BLaER1 (cell line): ENCODE measurements around the gene BPIFB6.

Experiments
- H3K27ac ChIP-seq: shearing (Covaris generic); formaldehyde crosslinking; 2 replicates; pipeline ENCODE4 v1.8.1; 2022
- H3K27me3 ChIP-seq: shearing (Covaris generic); formaldehyde crosslinking; 2 replicates; pipeline ENCODE4 v1.8.1; 2022
- H3K36me3 ChIP-seq: shearing (Covaris generic); formaldehyde crosslinking; 2 replicates; pipeline ENCODE4 v1.8.1; 2022
- H3K4me1 ChIP-seq: shearing (Covaris generic); formaldehyde crosslinking; 2 replicates; pipeline ENCODE4 v1.8.1; 2022
- H3K4me2 ChIP-seq: shearing (Covaris generic); formaldehyde crosslinking; 2 replicates; pipeline ENCODE4 v1.8.1; 2022
- H3K4me3 ChIP-seq: shearing (Covaris generic); formaldehyde crosslinking; 2 replicates; pipeline ENCODE4 v1.8.1; 2022
- H3K9ac ChIP-seq: shearing (Covaris generic); formaldehyde crosslinking; 2 replicates; pipeline ENCODE4 v1.8.1; 2022
- H3K9me3 ChIP-seq: shearing (Covaris generic); formaldehyde crosslinking; 2 replicates; pipeline ENCODE4 v1.8.1; 2022
- H4K20me1 ChIP-seq: shearing (Covaris generic); formaldehyde crosslinking; 2 replicates; pipeline ENCODE4 v1.8.1; 2022
- Cebpa-rat ChIP-seq: shearing (Covaris generic); IDR thresholded peaks from 2 replicates; pipeline ENCODE4 v1.8.1; 2022

BPIFB6 gene

DNA sequence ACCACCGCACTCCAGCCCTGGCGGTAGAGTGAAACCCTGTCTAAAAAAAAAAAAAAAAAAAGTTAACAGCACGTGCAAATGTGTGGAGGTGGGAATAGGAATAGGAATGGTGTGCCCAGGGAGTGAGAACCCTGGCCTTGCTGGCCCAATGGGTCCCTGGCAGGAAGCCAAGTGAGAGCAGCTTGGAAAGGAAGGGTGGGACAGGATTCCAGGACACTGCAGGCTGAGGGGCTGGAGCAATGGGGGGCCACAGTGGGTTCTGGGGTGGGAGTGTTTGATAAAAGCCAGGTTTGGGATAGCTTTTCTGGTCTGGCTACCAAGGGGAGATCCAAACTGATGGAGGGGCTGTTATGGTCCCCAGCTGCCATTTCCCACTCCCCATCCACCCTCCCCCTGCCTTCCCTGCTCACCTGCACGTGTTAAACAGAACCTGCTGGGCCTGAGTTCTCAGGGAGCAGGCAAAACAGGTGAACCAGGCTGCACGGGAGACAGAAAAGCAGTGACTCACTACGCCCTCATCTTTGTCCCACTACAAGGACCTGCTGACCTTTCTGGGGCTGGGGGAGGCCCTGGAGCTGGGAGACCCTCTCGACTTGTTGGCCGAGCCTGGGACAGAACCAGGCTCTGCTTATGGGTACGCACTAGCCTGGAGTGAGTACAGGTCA lies 30.5 kb upstream of the BPIFB6 start:
- Histone ChIP-seq H3K9me3 (peaks cover 4% of the 10 kb centered on the region), H3K27me3 (no peaks in the 10 kb centered on the region), H3K4me2 (no peak overlapping the region), H3K4me1 (peaks cover 6% of the 10 kb centered on the region), H3K4me3 (no peak overlapping the region), H3K27ac (no peak overlapping the region), H3K9ac (no peak overlapping the region), H3K36me3 (no peaks in the 10 kb centered on the region), H4K20me1 (no peaks in the 10 kb centered on the region)
- no peak for TF ChIP-seq Cebpa-rat

DNA sequence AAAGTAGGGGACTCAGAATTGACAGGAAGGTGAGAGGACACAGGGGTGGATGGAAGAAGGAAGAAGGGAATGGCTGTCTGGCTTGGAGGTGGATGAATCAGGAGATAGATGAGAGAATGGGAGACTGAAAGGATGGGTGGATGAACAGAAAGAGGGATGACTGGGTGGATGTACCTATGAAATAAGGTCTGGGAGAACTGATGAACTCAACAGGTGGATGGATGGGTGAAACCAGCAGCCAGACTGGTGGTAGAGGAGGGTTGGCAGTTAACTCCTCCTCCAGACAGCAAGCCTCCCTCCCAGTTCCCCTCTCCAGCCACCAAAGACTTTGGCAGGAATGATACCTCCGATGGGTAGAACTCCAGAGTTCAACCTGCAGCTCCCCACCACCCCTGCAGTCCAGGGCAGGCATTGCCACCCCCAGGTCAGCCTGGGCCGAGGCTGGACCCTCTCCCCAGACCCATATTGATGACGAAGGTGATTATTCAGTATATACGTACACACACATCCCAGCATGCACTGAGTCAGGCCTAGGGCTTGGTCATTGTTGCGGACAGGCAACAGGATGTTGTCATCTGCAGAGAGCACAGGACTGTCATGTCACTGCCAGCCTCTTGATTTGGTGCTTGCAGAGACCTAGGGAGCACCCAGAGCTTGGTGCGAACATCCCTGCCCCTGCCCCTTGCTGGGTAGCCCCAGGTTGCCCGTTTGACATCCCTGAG lies 29.2 kb upstream of the BPIFB6 start:
- H3K4me2 ChIP-seq: no peak overlapping the region
- H4K20me1 ChIP-seq: no peaks in the 10 kb centered on the region
- no peak overlapping the region for H3K27ac ChIP-seq
- H3K27me3 ChIP-seq: no peaks in the 10 kb centered on the region; the same call in 1 of the 2 replicates
- H3K36me3 ChIP-seq: no peaks in the 10 kb centered on the region
- H3K9ac ChIP-seq: no peak overlapping the region
- no peaks in the 10 kb centered on the region for H3K9me3 ChIP-seq
- no peak for TF ChIP-seq Cebpa-rat
- H3K4me1 ChIP-seq: peaks cover 6% of the 10 kb centered on the region
- no peak overlapping the region for H3K4me3 ChIP-seq

DNA sequence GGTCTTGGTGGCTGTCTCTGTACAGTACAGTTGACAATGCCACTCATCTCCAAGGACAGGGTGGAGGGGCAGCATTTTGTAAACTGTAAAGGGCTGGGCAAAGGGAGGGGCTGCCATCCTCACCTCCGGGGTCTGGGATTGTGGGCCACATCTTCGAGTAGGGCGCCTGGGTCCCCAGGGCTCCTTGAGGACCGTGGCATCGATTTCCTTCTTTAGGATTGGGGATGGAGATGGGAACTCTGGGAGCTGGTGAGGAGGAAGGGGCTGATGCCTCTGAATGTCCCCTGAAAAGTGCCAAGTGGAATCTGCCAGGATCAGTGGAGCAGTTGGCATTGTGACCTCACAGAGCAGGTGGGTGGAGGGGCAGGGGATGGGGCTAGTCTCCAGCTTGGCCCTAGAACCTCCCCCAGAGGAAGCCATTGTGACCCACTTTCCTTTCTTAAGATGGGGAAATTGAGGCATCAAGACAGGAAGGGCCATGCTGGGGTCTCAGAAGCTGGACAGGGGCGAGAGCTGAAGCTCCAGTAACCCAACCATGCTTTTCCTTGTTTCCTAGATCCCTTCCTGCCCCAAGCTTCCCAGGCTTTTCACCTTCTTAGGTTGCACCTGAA lies 27.2 kb upstream of the BPIFB6 start, which contains the start of gene SUN5:
SUN5 (minus strand) TSS at position 293 of the 611 bp plus-strand sequence; CDS start at position 200, 93 bp downstream.
- H3K36me3 ChIP-seq: no peaks in the 10 kb centered on the region
- no peak within 1 kb of the TSS for H3K27ac ChIP-seq
- no peak within 1 kb of the TSS for H3K4me3 ChIP-seq
- H4K20me1 ChIP-seq: no peaks in the 10 kb centered on the region
- no peaks in the 10 kb centered on the region for H3K9me3 ChIP-seq
- H3K27me3 ChIP-seq: no peaks in the 10 kb centered on the region; the same call in 1 of the 2 replicates
- TF ChIP-seq Cebpa-rat: no peak
- H3K9ac ChIP-seq: no peak within 1 kb of the TSS
- peaks cover 21% of the 10 kb centered on the region for H3K4me1 ChIP-seq
- no peak within 1 kb of the TSS for H3K4me2 ChIP-seq

DNA sequence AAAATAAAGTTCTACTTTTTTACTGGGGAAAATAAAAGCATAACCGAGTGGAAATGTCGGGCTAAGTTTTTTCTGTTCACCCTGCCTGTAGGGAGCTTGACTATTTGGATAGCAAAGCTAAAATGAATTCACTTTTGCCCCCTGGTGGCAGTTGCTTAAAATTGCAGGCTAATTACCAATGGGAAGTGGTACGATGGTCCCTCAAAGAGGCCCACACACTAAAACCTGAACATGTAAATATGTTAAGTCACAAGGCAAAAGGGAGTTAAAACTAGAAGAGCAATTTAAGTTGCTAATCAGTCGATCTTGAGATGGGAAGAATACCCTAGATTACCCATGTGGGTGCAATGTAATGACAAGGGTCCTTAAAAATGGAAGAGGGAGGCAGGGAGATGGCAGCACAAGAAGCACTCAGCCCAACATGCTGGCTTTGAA lies 26.3 kb upstream of the BPIFB6 start:
- no peaks in the 10 kb centered on the region; the same call in 1 of the 2 replicates for H3K27me3 ChIP-seq
- H3K4me3 ChIP-seq: no peak overlapping the region
- H4K20me1 ChIP-seq: no peaks in the 10 kb centered on the region
- no peaks in the 10 kb centered on the region for H3K9me3 ChIP-seq
- H3K4me2 ChIP-seq: no peak overlapping the region
- no peaks in the 10 kb centered on the region for H3K36me3 ChIP-seq
- TF ChIP-seq Cebpa-rat: no peak
- H3K9ac ChIP-seq: no peak overlapping the region
- H3K4me1 ChIP-seq: peaks cover 25% of the 10 kb centered on the region
- no peak overlapping the region for H3K27ac ChIP-seq

DNA sequence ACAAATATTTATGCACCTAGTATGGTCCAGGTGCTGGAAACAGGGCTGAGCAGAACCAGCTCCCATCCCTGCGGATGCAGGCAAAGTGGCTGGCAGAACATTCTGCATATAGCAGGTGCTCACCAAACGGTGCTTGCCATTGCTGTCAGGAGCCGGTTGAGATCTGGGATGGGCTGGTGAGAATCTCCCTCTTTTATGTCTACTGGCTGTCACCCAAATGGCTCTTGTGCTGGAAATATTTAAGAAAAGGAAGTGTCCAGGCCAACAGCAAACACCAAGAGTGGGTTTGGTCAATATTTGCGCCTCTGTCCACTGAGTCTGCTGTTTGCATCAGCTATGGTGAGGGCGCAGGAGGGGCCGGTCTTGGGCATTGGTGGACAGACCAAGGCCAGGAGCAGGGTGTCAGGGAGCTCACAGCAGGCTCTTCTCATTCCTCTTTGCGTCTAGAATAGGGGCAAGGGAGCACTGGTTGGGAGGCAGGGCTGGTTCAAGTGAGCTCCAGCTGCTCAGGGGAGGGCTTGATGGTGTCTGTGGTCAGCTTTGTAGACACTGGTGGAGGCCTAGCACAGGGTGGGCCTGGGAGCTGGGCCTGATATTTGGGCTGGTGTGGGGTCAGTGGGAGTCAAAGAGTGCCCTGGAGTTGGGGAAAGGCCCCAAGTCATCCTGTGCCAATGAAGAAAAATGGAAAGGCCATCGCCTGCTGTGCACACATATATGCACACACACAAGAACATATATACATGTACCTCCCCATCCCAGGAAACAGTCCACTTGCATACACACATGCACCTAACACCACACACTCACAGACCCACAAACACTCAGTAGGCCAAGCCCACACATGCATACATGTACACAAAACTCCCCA lies 25.3 kb upstream of the BPIFB6 start:
- Histone ChIP-seq H3K4me2 (no peak overlapping the region), H3K9ac (no peak overlapping the region), H3K4me1 (peaks cover 28% of the 10 kb centered on the region), H3K27ac (no peak overlapping the region), H3K36me3 (no peaks in the 10 kb centered on the region), H3K9me3 (no peaks in the 10 kb centered on the region), H3K4me3 (no peak overlapping the region), H3K27me3 (no peaks in the 10 kb centered on the region; the same call in 1 of the 2 replicates), H4K20me1 (no peaks in the 10 kb centered on the region)
- TF ChIP-seq Cebpa-rat: no peak

DNA sequence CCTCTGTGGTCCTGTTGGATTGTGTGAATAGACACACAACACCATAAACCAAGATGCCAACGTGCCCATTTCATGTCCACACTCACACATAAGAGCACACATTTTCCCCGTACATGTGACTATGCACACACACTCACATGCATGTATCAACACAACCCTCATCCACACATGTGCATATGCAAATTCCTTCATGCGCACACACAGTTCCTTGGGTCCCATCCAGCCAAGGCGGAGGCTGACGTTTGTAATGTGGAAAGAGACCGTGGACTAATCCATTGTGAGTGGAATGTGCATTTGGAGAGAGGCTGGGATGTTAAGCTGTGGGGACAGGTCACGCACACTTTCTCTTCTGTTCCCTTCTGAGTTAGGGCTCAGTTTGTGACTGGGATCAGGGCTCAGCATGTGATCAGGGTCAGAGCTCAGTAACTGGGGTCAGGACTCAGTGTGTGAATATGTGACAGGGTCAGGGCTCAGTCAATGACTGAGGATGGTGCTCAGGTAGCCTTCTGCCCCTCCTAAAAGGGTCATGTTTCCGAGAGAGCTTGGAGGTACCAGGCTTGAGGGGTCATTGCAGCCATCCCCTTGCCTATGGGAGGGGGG lies 24.6 kb upstream of the BPIFB6 start:
- Histone ChIP-seq H4K20me1 (no peaks in the 10 kb centered on the region), H3K9ac (no peak overlapping the region), H3K27me3 (no peaks in the 10 kb centered on the region; the same call in 1 of the 2 replicates), H3K36me3 (no peaks in the 10 kb centered on the region), H3K9me3 (no peaks in the 10 kb centered on the region), H3K4me2 (no peak overlapping the region), H3K4me3 (no peak overlapping the region), H3K27ac (no peak overlapping the region), H3K4me1 (peaks cover 28% of the 10 kb centered on the region)
- TF ChIP-seq Cebpa-rat: no peak

DNA sequence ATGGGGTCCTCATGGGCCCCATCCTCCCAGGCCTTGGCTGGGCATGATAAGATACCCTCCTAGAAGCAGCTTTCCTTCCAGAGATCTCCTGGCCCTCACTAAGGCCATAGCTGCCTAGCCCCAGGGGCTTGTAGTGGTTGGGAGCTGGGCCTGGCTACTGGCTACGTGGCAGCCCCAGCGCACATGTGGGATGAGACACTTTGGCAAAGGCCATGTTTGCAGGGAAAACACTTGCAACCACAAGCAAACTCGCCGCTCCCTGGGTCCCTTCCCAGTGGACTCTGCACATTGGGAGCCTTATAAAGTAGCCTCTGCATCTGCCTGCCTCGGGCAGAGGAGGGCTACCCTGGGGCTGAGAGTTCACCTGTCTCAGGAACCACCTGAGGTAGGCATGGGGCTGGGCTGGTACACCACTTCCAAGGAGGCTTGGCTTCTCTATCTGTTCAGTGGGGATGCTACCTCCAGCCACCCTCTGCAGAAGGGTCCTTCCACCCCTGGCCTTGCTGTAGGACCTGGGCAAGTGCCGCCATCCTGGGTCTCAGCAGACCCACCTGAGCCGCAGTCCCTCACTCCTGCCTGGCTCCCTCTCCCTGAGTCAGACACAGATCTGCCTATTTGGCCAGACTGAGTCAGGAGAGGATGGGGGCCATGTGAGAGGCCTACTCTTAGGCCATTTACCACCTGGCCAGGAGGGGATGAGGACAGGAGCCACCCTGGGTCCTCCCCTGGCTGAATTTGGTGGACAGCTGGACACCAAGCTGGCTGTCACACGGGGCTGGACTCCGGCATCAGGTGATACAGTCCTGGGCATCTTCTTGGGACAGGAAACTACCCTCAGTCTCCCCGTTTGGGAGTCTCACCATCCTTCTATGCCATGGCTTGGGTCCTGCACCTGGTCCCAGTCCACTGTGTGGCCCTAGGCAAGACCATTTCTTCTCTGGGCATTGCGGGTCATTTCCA lies 23.8 kb upstream of the BPIFB6 start, which contains the start of gene BPIFB2:
BPIFB2 (plus strand) TSS at position 329 of the 960 bp plus-strand sequence. CDS start 871 bp downstream, outside the sequence.
- Histone ChIP-seq H3K4me1 (peaks cover 28% of the 10 kb centered on the region), H3K27ac (no peak within 1 kb of the TSS), H3K9ac (no peak within 1 kb of the TSS), H3K9me3 (no peaks in the 10 kb centered on the region), H4K20me1 (no peaks in the 10 kb centered on the region), H3K4me2 (peak within 1 kb of the TSS; percentile 78), H3K36me3 (no peaks in the 10 kb centered on the region), H3K27me3 (no peaks in the 10 kb centered on the region; the same call in 1 of the 2 replicates), H3K4me3 (no peak within 1 kb of the TSS)
- no peak for TF ChIP-seq Cebpa-rat
